Esophagus squamous epithelium (tissue), 4 donors: ENCODE data around the gene RGS12.
A peak's percentile ranks its signal among the peaks of the same experiment; 100 is the strongest.

Experiments
- POLR2A ChIP-seq, 4 donors: fragments of 450-650 bp; IDR thresholded peaks; one replicate each; pipeline ENCODE4 v1.6.1; 2017; ENCODE audit warnings: antibody characterized with exemption in 4 of 4, mild to moderate bottlenecking in 4 of 4, moderate library complexity in 3 of 4
- TF ChIP-seq, protein P1 (sequence below), 6 experiments: fragments of 450-650 bp in 4 of 6; fragments of 200-600 bp in 2 of 6; sonication (generic) in 2 of 6; IDR thresholded peaks; one replicate each; pipeline ENCODE4 v1.5.1; 2016 to 2019; ENCODE audit warnings: antibody characterized with exemption in 6 of 6, mild to moderate bottlenecking in 4 of 6, moderate library complexity in 4 of 6

DNA sequence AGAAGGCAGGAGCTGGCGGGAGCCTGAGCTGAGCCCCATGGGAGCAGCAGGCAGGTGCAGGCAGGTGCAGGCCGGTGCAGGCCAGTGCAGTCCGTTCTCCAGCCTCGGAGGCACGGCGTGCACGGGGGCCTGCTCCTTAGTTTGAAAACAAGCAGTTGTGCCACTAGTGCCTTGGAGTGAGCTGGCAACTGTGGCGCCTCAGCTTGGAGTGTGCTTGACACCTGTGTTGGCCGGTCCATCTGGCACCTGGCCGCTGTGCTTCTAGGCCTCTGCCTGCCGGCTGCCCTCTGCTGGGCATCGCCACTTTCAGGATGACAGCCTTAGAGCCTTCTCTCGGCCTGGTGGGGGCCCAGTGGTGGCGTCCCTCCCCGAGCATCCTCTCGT, 47.9 kb downstream of the RGS12 start:
- no peak for TF ChIP-seq POLR2A (IDR thresholded peaks at IDR 0.05)
- TF ChIP-seq, protein P1, sequence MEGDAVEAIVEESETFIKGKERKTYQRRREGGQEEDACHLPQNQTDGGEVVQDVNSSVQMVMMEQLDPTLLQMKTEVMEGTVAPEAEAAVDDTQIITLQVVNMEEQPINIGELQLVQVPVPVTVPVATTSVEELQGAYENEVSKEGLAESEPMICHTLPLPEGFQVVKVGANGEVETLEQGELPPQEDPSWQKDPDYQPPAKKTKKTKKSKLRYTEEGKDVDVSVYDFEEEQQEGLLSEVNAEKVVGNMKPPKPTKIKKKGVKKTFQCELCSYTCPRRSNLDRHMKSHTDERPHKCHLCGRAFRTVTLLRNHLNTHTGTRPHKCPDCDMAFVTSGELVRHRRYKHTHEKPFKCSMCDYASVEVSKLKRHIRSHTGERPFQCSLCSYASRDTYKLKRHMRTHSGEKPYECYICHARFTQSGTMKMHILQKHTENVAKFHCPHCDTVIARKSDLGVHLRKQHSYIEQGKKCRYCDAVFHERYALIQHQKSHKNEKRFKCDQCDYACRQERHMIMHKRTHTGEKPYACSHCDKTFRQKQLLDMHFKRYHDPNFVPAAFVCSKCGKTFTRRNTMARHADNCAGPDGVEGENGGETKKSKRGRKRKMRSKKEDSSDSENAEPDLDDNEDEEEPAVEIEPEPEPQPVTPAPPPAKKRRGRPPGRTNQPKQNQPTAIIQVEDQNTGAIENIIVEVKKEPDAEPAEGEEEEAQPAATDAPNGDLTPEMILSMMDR (IDR thresholded peaks at IDR 0.05): peak in 2 of 6 experiments; percentile 22 to 49
